NB4 (cell line): ENCODE results near the gene CELA3A.
"Not testable (repeated sequence)": the region's sequence is repeated elsewhere in the genome, so short reads cannot be mapped to it uniquely, and the experiment has no call there.

Source experiments
- CTCF ChIP-seq: IDR thresholded peaks from one replicate; pipeline ENCODE4 v1.5.1; 2012; ENCODE audit warnings: low read depth, low read length
- MYC ChIP-seq: IDR thresholded peaks from 2 replicates; pipeline ENCODE4 v1.6.1; 2011; ENCODE audit warnings: low read depth, low read length
- POLR2A ChIP-seq: IDR thresholded peaks from 2 replicates; pipeline ENCODE4 v1.6.1; 2011; ENCODE audit warnings: mild to moderate bottlenecking; ENCODE audit not compliant: insufficient read length; ENCODE audit errors: extremely low read depth
- TF ChIP-seq, protein P1 (sequence below): IDR thresholded peaks from 2 replicates; pipeline ENCODE4 v1.6.1; 2011; ENCODE audit warnings: low read depth, low read length

DNA sequence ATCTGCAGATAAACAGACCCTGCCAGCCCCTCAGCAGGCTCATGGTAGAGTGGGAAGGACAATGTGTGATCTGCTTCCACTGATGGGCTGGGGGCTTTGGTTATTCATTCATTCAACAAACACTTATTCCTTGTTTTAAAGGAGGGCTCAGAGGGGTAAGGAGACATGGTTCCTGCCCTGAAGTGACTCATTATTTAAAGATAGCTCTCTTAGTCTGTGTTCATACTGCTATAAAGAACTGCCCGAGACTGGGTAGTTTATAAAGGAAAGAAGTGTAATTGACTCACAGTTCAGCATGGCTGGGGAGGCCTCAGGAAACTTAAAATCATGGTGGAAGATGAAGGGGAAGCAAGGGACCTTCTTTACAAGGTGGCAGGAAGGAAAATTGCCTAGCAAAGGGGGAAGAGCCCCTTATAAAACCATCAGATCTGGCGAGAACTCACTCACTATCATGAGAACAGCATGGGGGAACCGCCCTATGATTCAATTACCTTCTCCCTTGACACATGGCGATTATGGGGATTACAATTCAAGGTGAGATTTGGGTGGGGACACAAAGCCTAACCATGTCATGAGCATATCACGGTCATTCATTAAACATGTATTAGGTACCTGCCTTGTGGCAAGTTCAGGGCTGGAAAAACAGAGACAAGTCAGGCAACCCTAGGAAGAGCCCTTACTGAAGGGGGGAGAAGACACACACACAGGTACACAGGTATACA is 11.6 kb upstream of the CELA3A start:
- TF ChIP-seq POLR2A, CTCF, MYC: not testable (repeated sequence)
- TF ChIP-seq, protein P1, sequence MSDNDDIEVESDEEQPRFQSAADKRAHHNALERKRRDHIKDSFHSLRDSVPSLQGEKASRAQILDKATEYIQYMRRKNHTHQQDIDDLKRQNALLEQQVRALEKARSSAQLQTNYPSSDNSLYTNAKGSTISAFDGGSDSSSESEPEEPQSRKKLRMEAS: not testable (repeated sequence)
